Measurements from ENCODE around the gene RCCD1.
A peak's percentile ranks its signal among the peaks of the same experiment; 100 is the strongest.
"Not testable (repeated sequence)": the region's sequence is repeated elsewhere in the genome, so short reads cannot be mapped to it uniquely, and the experiment has no call there.

Gene RCCD1

DNA sequence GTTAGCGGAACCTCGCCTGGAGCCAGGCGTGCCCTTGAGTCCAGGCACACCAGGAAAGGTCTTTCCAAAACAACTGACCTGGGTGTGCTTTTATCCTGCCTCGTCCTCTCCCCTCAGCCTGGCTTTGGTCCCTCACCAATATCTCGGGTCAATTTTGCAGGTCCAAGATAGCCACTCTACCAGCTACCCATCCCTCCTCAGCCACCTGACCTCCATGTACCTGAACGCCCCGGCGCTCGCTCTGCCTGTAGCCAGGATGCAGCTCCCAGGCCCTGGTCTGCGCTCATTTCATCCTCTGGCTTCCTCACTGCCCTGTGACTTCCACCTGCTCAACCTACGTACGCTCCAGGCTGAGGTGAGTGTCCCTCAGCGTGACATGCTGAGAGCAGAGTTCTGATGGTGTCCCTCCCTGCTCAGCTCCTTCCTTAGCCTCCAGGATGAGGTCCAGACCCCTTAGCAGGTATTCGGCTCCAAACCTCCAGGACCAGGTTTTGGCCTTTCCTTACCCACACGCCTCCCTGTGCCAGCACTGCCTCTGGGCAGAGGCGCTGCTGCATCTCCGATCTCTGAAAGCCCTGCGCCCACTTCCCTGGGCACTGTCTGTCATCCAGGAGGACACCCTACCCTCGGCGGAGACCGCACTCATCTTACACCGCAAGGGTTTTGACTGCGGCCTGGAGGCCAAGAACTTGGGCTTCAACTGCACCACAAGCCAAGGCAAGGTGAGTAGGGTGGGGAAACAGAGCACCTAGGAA lies 36.5 kb upstream of the RCCD1 start:
- no peak for DNase-seq

GRCh38 chr15:90918835-90919234 lies 35.8 kb upstream of the RCCD1 start:
- no peak for DNase-seq

DNA sequence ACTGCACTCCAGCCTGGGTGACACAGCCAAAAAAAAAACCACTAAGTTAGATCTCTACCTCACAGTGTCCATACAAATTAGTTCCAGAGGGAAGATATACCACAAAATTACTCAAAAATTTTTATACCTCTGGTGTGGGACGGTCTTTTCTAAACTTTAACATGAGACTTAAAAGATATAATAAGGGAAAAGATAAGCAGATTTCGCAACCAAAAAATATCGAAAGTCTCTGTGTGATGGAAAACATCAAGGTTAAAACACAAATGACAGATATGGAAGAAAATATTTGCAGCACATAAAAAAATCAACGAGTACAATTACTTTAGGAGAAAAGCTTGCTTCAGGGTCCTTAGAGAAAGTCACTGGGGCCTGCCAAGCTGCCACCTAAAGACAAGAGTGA lies 32.8 kb upstream of the RCCD1 start:
- DNase-seq: no peak

GRCh38 chr15:90922712-90923322 lies 31.9 kb upstream of the RCCD1 start:
- not testable (repeated sequence) for DNase-seq

- DNase-seq: no peak
These were observed 30.3 kb upstream of the RCCD1 start for GRCh38 chr15:90924375-90924774.

DNA sequence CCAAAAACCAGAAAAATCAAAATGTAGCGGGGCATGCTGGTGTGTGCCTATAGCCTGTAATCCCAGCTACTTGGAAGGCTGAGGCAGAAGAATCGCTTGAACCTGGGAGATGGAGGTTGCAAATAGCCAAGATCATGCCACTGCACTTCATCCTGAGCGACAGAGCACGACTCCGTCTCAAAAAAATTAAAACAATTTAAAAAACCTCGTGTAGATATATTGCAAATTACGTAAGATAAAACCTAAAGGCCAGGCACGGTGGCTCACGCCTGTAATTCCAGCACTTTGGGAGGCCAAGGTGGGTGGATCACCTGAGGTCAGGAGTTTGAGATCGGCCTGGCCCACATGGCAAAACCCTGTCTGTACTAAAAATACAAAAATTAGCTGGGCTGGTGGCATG lies 27.9 kb upstream of the RCCD1 start:
- DNase-seq: not testable (repeated sequence)

DNA sequence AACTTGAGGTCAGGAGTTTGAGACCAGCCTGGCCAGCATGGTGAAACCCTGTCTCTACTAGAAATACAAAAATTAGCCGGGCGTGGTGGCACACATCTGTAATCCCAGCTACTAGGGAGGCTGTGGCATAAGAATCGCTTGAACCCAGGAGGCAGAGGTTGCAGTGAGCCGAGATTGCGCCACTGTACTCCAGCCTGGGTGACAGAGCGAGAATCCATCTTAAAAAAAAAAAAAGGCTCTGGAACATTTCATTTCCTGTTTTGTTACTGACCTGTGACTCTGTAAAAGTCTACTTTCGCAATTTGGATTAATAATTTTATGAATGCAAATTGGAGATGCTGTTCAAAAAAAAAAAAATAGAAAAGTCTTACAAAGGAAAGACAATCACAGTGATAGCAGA lies 26.6 kb upstream of the RCCD1 start:
- not testable (repeated sequence) for DNase-seq

DNA sequence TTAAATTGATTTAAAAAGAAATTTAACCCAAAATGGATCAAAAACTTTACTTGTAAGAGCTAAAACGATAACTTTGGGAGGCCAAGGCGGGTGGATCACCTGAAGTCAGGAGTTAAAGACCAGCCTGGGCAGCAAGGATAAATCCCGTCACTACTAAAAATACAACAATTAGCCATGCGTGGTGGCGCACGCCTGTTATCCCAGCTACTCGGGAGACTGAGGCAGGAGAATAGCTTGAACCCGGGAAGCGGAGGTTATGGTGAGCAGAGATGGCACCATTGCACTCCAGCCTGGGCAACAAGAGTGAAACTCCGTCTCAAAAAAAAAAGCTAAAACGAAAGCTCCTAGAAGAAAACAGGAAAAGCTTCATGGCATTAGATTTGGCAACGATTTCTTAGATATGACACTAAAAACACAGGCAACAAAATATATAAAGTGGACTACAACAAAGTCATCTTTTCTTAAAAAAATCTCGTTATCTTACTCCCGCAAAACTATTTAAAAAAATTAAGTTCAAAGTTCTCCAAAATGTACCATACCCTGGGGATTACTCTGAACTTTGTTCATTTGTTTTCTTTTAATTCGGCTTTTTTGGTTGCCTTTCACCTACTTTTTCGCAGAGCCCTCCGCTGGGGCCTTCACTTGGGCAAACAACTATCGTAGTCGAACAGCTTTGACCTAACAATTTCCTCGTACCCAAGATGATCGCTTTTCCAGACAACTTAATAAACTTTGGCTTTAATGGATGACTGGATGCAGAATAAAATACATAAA lies 25.3 kb upstream of the RCCD1 start:
- no peak for DNase-seq

DNA sequence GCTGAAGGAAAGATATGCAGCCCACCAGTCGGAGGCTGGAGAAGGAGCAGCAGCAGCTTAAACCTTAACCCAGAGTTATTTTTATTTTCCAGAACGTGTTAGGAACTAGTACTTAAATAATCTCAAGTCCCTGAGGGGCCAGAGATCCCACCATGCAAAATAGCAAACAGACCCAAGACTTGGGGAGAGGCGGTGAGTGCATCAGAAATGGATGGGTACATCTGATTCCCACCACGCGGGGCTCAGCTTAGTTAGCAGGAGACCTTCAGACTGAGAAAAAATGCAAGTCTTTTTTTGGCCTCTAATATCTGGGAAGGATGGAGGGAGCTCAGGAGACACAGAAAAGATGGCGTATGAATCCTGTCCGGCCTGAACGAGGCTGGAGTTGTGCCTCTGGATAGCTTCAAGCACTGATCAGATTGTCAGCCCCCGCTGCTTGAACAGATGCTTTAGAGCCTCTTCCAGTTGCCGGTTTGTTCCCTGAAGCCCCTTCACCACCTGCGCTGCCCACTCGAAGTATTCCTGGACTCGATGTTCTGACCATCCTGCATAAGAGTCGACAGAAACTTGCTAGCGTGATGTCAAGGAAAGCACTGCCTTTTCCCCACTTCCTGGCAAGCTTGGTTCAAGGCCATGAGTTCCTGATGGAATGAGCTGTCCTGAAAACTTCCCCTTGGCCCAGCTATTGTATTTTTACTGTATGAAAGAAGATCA lies 23.7 kb upstream of the RCCD1 start:
- no peak for DNase-seq

GRCh38 chr15:90931575-90931827 lies 23.2 kb upstream of the RCCD1 start:
- DNase-seq: no peak

- peak; percentile 87 for DNase-seq
These were observed 22.6 kb upstream of the RCCD1 start, which contains the start of gene HDDC3 for GRCh38 chr15:90931828-90932659. Gene HDDC3, minus strand, starts transcription at chr15:90932549. Its CDS starts 9 bp downstream, at chr15:90932540.

DNA sequence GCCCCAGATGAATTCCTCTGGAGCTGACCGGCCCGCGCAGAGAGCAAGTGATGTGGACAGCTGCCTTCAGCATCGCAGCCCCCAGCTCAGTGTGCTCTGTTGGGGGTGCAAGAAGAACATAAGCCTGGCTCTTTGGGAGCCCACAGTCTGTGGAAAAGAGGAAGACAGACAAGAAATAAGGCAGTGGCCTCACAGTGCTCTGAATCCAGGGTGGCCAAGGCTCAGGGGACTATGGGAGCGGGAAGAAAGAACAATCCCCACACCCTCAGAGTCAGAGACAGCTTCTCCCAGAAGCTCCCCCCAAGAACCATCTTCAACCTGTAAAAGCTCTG lies 22.1 kb upstream of the RCCD1 start:
- no peak for DNase-seq

DNA sequence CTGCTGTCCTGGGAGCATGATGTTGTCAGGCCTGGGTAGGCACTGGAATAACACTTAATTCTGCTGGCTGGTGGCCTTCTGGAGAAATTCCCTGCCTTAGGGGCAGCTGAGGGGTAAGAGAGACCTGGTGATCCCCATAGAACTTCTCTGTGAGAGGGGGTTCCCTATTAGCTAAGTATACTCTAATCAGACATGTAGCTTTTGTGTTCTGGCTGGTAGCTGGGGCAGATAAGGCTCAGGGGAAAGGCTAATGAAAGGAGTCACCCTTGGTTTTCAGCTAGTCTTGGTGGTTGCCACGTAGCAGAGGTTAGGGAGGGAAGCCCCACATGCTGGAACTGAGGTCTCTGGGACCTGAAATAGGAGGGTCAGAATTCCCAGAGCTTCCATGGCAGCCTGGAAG lies 21.4 kb upstream of the RCCD1 start:
- DNase-seq: no peak

GRCh38 chr15:90934256-90934948 lies 20.3 kb upstream of the RCCD1 start:
- peak; percentile 80 for DNase-seq

GRCh38 chr15:90934949-90935751 lies 19.5 kb upstream of the RCCD1 start, which contains the start of gene UNC45A:
Gene UNC45A, plus strand, starts transcription at chr15:90935285. Its CDS starts 40 bp downstream, at chr15:90935325.
- DNase-seq: peak; percentile 95

DNA sequence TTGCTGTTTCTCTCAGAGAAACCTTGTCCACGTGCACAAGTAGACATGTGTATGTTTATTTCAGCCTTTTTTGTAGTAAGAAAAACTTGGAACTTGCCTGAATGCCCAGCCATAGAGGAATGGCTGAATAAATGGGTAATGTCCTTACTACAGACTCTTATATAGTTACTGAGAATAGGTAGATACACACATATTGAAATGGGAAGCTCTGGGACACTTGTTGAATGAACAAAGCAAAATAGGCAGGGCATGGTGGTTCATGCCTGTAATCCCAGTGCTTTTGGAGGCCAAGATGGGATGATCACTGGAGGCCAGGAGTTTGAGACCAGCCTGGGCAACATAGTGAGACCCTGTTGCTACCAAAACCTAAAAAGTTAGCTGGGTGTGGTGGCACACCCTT lies 17.9 kb upstream of the RCCD1 start:
- no peak for DNase-seq

- DNase-seq: no peak
These were observed 16.4 kb upstream of the RCCD1 start for GRCh38 chr15:90938261-90938660.

DNA sequence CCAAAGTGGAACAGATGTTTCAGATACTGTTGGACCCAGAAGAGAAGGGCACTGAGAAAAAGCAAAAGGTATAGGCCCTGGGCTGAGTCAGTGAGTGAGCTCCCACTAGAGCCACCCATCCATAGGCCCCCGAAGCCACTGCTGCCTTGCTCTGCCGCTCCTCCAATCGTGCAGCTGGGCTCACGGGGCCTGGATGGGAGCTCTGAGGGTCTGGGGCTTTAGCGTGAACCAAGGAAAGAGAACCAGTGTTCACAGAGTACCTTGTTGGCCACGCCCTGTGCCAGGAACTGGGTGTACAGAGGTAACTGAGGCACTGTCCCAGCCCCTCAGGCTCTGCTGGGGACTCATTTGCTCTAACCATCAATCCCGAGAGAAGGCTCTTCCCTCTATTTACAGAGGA lies 14.9 kb upstream of the RCCD1 start:
- no peak for DNase-seq

- DNase-seq: no peak
These were observed 13.6 kb upstream of the RCCD1 start for GRCh38 chr15:90941038-90941437.

GRCh38 chr15:90942354-90943120 lies 12.1 kb upstream of the RCCD1 start:
- DNase-seq: no peak

Data from effector CD4-positive, alpha-beta T cell (primary cell).